SH-SY5Y (cell line): Measurements from ENCODE around the gene MLLT6.

Experiments
- GATA2 ChIP-seq: IDR thresholded peaks from 2 replicates; pipeline ENCODE4 v1.6.1; 2011; ENCODE audit warnings: mild to moderate bottlenecking, low read depth, low read length
- GATA3 ChIP-seq: IDR thresholded peaks from 2 replicates; pipeline ENCODE4 v1.6.1; 2011; ENCODE audit warnings: low read depth, mild to moderate bottlenecking, low read length, moderate library complexity

- TF ChIP-seq GATA2 (no peak), GATA3 (no peak)
These were observed 72.7 kb downstream of the MLLT6 start for GRCh38 chr17:38777641-38778250.
